HEK293T (cell line): ENCODE data around the gene SLC28A3.
"Not testable (repeated sequence)": the region's sequence is repeated elsewhere in the genome, so short reads cannot be mapped to it uniquely, and the experiment has no call there.

Experiments
- CTCF ChIA-PET: fragments of 350-600 bp; formaldehyde crosslinking; extraction: SDS; loops from one replicate; lab custom pipeline; 2021; ENCODE audit warnings: antibody characterized with exemption, inconsistent platforms; lab: Yijun Ruan, JAX
- POLR2A ChIA-PET: fragments of 350-600 bp; formaldehyde crosslinking; extraction: SDS; loops from one replicate; lab custom pipeline; 2020; ENCODE audit warnings: antibody characterized with exemption, inconsistent platforms; lab: Yijun Ruan, JAX
- DNase-seq: peaks from one replicate; pipeline ENCODE4 v3.0.0; 2012; ENCODE audit warnings: mixed read lengths; ENCODE audit errors: extremely low spot score
- ARNT ChIP-seq: fragments of 450-650 bp; IDR thresholded peaks from 2 replicates; pipeline ENCODE4 v1.6.1; 2017; ENCODE audit warnings: mild to moderate bottlenecking
- BHLHE40 ChIP-seq: fragments of 450-650 bp; IDR thresholded peaks from 2 replicates; pipeline ENCODE4 v1.6.1; 2016; ENCODE audit warnings: mild to moderate bottlenecking, moderate library complexity, borderline replicate concordance
- CTBP1 ChIP-seq: fragments of 450-650 bp; IDR thresholded peaks from 2 replicates; pipeline ENCODE4 v1.6.1; 2016; ENCODE audit warnings: borderline replicate concordance
- ELF4 ChIP-seq: fragments of 450-650 bp; IDR thresholded peaks from 2 replicates; pipeline ENCODE4 v1.6.1; 2017; ENCODE audit warnings: antibody characterized with exemption
- FOXA1 ChIP-seq: fragments of 450-650 bp; IDR thresholded peaks from 2 replicates; pipeline ENCODE4 v1.6.1; 2016; ENCODE audit warnings: mild to moderate bottlenecking
- FOXK2 ChIP-seq: fragments of 450-650 bp; IDR thresholded peaks from 2 replicates; pipeline ENCODE4 v1.6.1; 2016; ENCODE audit warnings: mild to moderate bottlenecking
- FOXM1 ChIP-seq: fragments of 450-650 bp; IDR thresholded peaks from 2 replicates; pipeline ENCODE4 v1.6.1; 2017; ENCODE audit warnings: mild to moderate bottlenecking, borderline replicate concordance
- HDGF ChIP-seq: fragments of 450-650 bp; IDR thresholded peaks from 2 replicates; pipeline ENCODE4 v1.6.1; 2017; ENCODE audit warnings: antibody characterized with exemption, borderline replicate concordance
- L3MBTL2 ChIP-seq: fragments of 450-650 bp; conservative IDR thresholded peaks from 2 replicates; pipeline ENCODE4 v1.6.1; 2016; ENCODE audit warnings: mild to moderate bottlenecking
- LEF1 ChIP-seq: fragments of 450-650 bp; IDR thresholded peaks from 2 replicates; pipeline ENCODE4 v1.6.1; 2017; ENCODE audit warnings: mild to moderate bottlenecking, borderline replicate concordance
- NFRKB ChIP-seq: fragments of 450-650 bp; IDR thresholded peaks from 2 replicates; pipeline ENCODE4 v1.6.1; 2016; ENCODE audit warnings: mild to moderate bottlenecking, moderate library complexity
- PKNOX1 ChIP-seq: fragments of 450-650 bp; IDR thresholded peaks from 2 replicates; pipeline ENCODE4 v1.6.1; 2016
- SP1 ChIP-seq: fragments of 450-650 bp; IDR thresholded peaks from 2 replicates; pipeline ENCODE4 v1.6.1; 2017
- SUZ12 ChIP-seq: fragments of 450-650 bp; IDR thresholded peaks from 2 replicates; pipeline ENCODE4 v1.6.1; 2016; ENCODE audit warnings: mild to moderate bottlenecking
- TARDBP ChIP-seq: fragments of 450-650 bp; IDR thresholded peaks from 2 replicates; pipeline ENCODE4 v1.6.1; 2016
- ZNF384 ChIP-seq: fragments of 450-650 bp; IDR thresholded peaks from 2 replicates; pipeline ENCODE4 v1.6.1; 2016

SLC28A3 gene, protein sequence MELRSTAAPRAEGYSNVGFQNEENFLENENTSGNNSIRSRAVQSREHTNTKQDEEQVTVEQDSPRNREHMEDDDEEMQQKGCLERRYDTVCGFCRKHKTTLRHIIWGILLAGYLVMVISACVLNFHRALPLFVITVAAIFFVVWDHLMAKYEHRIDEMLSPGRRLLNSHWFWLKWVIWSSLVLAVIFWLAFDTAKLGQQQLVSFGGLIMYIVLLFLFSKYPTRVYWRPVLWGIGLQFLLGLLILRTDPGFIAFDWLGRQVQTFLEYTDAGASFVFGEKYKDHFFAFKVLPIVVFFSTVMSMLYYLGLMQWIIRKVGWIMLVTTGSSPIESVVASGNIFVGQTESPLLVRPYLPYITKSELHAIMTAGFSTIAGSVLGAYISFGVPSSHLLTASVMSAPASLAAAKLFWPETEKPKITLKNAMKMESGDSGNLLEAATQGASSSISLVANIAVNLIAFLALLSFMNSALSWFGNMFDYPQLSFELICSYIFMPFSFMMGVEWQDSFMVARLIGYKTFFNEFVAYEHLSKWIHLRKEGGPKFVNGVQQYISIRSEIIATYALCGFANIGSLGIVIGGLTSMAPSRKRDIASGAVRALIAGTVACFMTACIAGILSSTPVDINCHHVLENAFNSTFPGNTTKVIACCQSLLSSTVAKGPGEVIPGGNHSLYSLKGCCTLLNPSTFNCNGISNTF

DNA sequence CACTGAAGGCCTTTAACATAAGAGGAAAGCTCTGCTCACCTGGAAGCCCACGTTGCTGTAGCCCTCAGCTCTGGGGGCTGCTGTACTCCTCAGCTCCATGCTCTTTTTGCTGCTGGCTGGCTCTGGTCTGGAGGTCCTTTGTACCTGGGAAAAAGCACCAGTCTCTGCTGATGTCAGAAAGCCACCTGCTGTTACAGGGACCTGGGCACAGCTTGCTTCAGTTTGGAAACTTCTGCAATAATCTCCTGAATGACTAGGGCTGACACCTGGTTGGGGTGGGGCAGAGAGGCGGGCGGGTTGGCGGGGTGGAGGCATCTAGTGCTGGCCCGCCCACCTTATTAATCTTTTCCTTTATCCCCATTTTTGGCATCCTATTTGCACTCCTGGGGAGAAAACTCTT lies at the start of gene SLC28A3:
Gene SLC28A3, minus strand, starts transcription at position 224 of the 400 bp plus-strand sequence. Its CDS starts 125 bp downstream, at position 99.
- ChIA-PET POLR2A (no interaction called here), CTCF (no interaction called here)
- TF ChIP-seq CTBP1 (no peak), NFRKB (no peak)
- no peak for DNase-seq

GRCh38 chr9:84390254-84390653 lies 49.7 kb upstream of the SLC28A3 start:
- POLR2A ChIA-PET, CTCF ChIA-PET: not testable (repeated sequence)

DNA sequence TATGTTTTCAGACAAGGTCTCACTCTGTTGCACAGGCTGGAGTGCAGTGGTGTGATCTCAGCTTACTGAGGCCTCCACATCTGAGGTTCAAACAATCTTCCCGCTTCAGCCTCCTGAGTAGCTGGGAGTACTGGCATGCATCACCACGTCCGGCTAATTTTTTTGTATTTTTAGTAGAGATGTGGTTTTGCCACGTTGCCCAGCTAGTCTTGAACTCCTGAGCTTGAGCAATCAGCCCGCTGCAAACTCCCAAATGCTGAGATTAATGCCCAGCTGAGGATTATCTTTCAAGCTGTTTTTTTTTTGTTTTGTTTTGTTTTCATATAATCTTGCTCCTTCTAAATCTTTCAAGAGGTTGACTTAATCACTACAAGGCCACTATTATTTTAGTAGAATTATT lies 47.3 kb upstream of the SLC28A3 start:
- POLR2A ChIA-PET: no interaction called here
- TF ChIP-seq FOXM1: no peak
- TF ChIP-seq HDGF: no peak
- TF ChIP-seq FOXA1: no peak
- no peak for TF ChIP-seq PKNOX1
- TF ChIP-seq TARDBP: no peak
- DNase-seq: no peak
- CTCF ChIA-PET: no interaction called here

More at GRCh38 chr9:84390254-84390653, 49.7 kb upstream of the SLC28A3 start:
- not testable (repeated sequence) for DNase-seq

DNA sequence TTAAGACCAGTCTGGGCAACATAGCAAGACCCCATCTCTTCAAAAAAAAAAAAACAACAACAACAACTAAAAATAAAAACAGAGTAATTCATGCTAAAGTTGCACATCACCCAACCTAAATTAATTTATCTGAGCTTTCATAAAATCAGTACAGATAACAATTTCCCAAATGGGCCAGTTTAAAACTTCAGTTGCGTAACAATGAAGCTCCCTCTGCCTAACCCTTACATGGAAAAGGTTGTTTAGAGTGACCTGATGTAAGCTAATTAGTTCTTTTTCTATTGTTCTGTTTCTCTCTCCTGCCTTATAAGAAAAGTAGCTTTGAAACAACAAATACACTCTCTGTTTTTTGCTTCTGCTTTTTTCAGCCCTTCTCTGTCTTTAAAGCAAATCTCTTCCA lies 46.2 kb upstream of the SLC28A3 start:
- POLR2A ChIA-PET: no interaction called here
- no peak for DNase-seq
- CTCF ChIA-PET: no interaction called here
- TF ChIP-seq SP1 (no peak), BHLHE40 (no peak)

DNA sequence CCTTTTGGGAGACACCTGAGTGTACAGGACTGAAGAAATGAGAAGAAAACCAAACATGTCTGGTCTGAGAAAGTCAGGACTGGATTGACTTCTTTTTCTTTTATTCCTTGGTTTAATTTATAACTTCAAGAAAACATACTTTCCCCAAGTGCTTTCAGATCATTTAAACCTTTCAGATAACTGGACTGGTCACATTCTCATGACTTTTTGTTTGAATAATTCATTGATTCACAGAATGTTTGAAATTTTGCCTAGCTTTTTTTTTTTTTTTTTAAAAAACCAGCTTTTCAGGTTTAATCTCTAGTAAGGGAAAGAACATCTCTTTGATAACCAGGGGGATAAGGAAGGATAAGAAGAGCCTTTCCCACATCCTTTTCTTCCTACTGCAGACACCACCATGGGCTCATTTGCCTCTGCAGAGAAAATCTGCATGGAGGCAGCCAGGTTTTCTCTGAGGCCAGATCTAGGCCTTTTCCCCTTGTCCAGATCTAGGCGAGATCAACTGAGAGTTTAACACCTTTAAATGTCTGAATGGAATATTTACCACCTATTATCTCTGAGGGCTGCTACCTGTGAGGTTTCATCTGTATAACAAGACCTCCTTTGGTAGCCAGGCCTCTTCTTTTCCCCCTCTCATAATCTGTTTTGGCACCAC lies 45.0 kb upstream of the SLC28A3 start:
- no peak for TF ChIP-seq FOXM1
- no peak for TF ChIP-seq FOXK2
- TF ChIP-seq BHLHE40: no peak
- no peak for TF ChIP-seq ELF4
- TF ChIP-seq NFRKB: no peak
- no peak for TF ChIP-seq FOXA1
- no peak for TF ChIP-seq CTBP1
- no peak for TF ChIP-seq LEF1
- no peak for TF ChIP-seq HDGF
- no peak for TF ChIP-seq ZNF384
- no peak for TF ChIP-seq TARDBP
- no peak for TF ChIP-seq SP1
- TF ChIP-seq PKNOX1: no peak
- TF ChIP-seq SUZ12: no peak
- POLR2A ChIA-PET: no interaction called here
- CTCF ChIA-PET: interaction anchor here (0.6 kb wide), 1 partner anchor 734 kb away, joined by 3 read pairs; no protein-coding TSS in a partner anchor
- no peak for DNase-seq

GRCh38 chr9:84384617-84385016 lies 44.1 kb upstream of the SLC28A3 start:
- POLR2A ChIA-PET: no interaction called here
- CTCF ChIA-PET: no interaction called here
- DNase-seq: no peak
- no peak for TF ChIP-seq FOXM1
- no peak for TF ChIP-seq ELF4
- no peak for TF ChIP-seq SUZ12
- TF ChIP-seq HDGF: no peak
- TF ChIP-seq CTBP1: no peak
- no peak for TF ChIP-seq L3MBTL2
- TF ChIP-seq ARNT: no peak
- TF ChIP-seq PKNOX1: no peak
- no peak for TF ChIP-seq FOXA1
- TF ChIP-seq NFRKB: no peak
- no peak for TF ChIP-seq ZNF384
- no peak for TF ChIP-seq TARDBP
- no peak for TF ChIP-seq SP1
- TF ChIP-seq BHLHE40: no peak
- no peak for TF ChIP-seq FOXK2
- TF ChIP-seq LEF1: no peak
